OCI-LY1 (cell line): ENCODE results near the gene LRRC3B.

Experiments used
- H2AFZ ChIP-seq: fragments of 200-600 bp; sonication (generic), shearing (Covaris generic); 2 replicates; pipeline ENCODE4 v1.6.0; 2014; ENCODE audit warnings: antibody characterized with exemption, mild to moderate bottlenecking, low read length
- H3F3A ChIP-seq: fragments of 200-600 bp; sonication (generic), shearing (Covaris generic); 2 replicates; pipeline ENCODE4 v1.6.0; 2014; ENCODE audit warnings: mild to moderate bottlenecking, antibody characterized with exemption, low read length, moderate library complexity; ENCODE audit not compliant: insufficient read depth
- H3K27ac ChIP-seq: fragments of 200-600 bp; sonication (generic); 2 replicates; pipeline ENCODE4 v1.5.1; 2014; ENCODE audit warnings: low read length, mixed run types, mild to moderate bottlenecking, low read depth; ENCODE audit not compliant: poor library complexity, severe bottlenecking
- H3K27me3 ChIP-seq: fragments of 200-600 bp; sonication (generic); 2 replicates; pipeline ENCODE4 v1.6.0; 2014; ENCODE audit warnings: antibody characterized with exemption, mild to moderate bottlenecking, low read length, moderate library complexity; ENCODE audit not compliant: insufficient read depth
- H3K36me3 ChIP-seq: fragments of 200-600 bp; sonication (generic); 2 replicates; pipeline ENCODE4 v1.6.1; 2014; ENCODE audit warnings: mild to moderate bottlenecking, antibody characterized with exemption, low read length, moderate library complexity, mixed read lengths; ENCODE audit not compliant: insufficient read depth
- H3K4me1 ChIP-seq: fragments of 200-600 bp; sonication (generic); 2 replicates; pipeline ENCODE4 v1.5.1; 2014; ENCODE audit warnings: mild to moderate bottlenecking, low read length, moderate library complexity; ENCODE audit not compliant: insufficient read depth, severe bottlenecking
- H3K4me2 ChIP-seq: fragments of 200-600 bp; sonication (generic), shearing (Covaris generic); 2 replicates; pipeline ENCODE4 v1.6.1; 2014; ENCODE audit warnings: low read length
- H3K4me3 ChIP-seq: fragments of 200-600 bp; sonication (generic); 2 replicates; pipeline ENCODE4 v1.5.1; 2014; ENCODE audit warnings: low read length, low read depth, mild to moderate bottlenecking, mixed read lengths; ENCODE audit not compliant: poor library complexity, severe bottlenecking
- H3K79me2 ChIP-seq: fragments of 200-600 bp; shearing (Covaris generic); 2 replicates; pipeline ENCODE4 v1.6.1; 2016; ENCODE audit warnings: mixed run types, low read length, mixed read lengths; ENCODE audit not compliant: insufficient read depth
- H3K9ac ChIP-seq: fragments of 200-600 bp; sonication (generic), shearing (Covaris generic); 2 replicates; pipeline ENCODE4 v1.6.1; 2014; ENCODE audit warnings: mild to moderate bottlenecking, low read length, mixed read lengths
- H3K9me2 ChIP-seq: fragments of 200-600 bp; sonication (generic), shearing (Covaris generic); 2 replicates; pipeline ENCODE4 v1.6.1; 2014; ENCODE audit warnings: low read depth, mild to moderate bottlenecking, low read length, mixed read lengths
- H3K9me3 ChIP-seq: fragments of 200-600 bp; shearing (Covaris generic); 2 replicates; pipeline ENCODE4 v1.6.1; 2014; ENCODE audit warnings: low read length, mixed read lengths
- H4K20me1 ChIP-seq: fragments of 200-600 bp; sonication (generic), shearing (Covaris generic); 2 replicates; pipeline ENCODE4 v1.6.0; 2016; ENCODE audit warnings: mild to moderate bottlenecking, low read length; ENCODE audit not compliant: insufficient read depth
- CTCF ChIP-seq: fragments of 200-600 bp; sonication (generic), shearing (Covaris generic); IDR thresholded peaks from 2 replicates; pipeline ENCODE4 v1.5.1; 2017; ENCODE audit warnings: mild to moderate bottlenecking, antibody characterized with exemption, low read length, moderate library complexity, mixed read lengths
- EZH2 ChIP-seq: fragments of 200-600 bp; sonication (generic), shearing (Covaris generic); IDR thresholded peaks from 2 replicates; pipeline ENCODE4 v1.8.0; 2017; ENCODE audit warnings: borderline replicate concordance, mixed run types, mild to moderate bottlenecking, antibody characterized with exemption, low read length, moderate library complexity, mixed read lengths

LRRC3B gene

GRCh38 chr3:26682406-26682805, 59.8 kb downstream of the LRRC3B start:
- no peaks in the 10 kb centered on the region for H3K36me3 ChIP-seq
- TF ChIP-seq CTCF (no peak), EZH2 (no peak)
- H3K27ac ChIP-seq, result no peak overlapping the region
- no peaks in the 10 kb centered on the region for H3K4me1 ChIP-seq
- no peak overlapping the region for H3K4me2 ChIP-seq
- H3F3A ChIP-seq, result no peaks in the 10 kb centered on the region
- no peaks in the 10 kb centered on the region for H3K9me3 ChIP-seq
- no peak overlapping the region for H3K9ac ChIP-seq
- H3K9me2 ChIP-seq, result no peaks in the 10 kb centered on the region
- no peaks in the 10 kb centered on the region for H3K27me3 ChIP-seq
- H3K4me3 ChIP-seq, result no peak overlapping the region
- H2AFZ ChIP-seq, result no peak overlapping the region
- H4K20me1 ChIP-seq, result no peaks in the 10 kb centered on the region
- no peaks in the 10 kb centered on the region for H3K79me2 ChIP-seq

DNA sequence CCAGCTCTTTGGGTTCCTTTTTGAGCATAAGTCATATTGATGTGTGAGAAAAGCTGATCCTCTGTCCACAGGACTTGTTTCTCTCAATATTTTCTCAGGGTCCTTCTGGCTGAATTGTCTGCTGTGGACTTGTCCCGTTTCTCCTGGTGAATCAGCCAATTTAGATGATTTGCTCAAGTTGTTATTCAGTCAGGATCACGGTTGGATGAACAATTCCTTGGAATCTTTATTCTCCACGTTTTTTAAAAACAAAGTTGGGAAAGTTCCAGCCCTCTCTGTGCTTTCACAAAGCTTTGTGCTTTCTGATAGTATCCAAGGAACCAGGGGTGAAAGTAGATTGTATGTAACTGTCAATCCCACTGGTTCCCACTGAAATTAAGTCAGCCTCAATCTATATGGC, 61.3 kb downstream of the LRRC3B start:
- Histone ChIP-seq H3K27me3 (no peaks in the 10 kb centered on the region), H4K20me1 (no peaks in the 10 kb centered on the region), H3K27ac (no peak overlapping the region), H3F3A (no peaks in the 10 kb centered on the region), H2AFZ (no peak overlapping the region), H3K4me3 (no peak overlapping the region), H3K9me3 (no peaks in the 10 kb centered on the region), H3K4me2 (no peak overlapping the region), H3K9ac (no peak overlapping the region), H3K4me1 (no peaks in the 10 kb centered on the region), H3K9me2 (no peaks in the 10 kb centered on the region), H3K36me3 (no peaks in the 10 kb centered on the region), H3K79me2 (no peaks in the 10 kb centered on the region)
- TF ChIP-seq CTCF (no peak), EZH2 (no peak)

DNA sequence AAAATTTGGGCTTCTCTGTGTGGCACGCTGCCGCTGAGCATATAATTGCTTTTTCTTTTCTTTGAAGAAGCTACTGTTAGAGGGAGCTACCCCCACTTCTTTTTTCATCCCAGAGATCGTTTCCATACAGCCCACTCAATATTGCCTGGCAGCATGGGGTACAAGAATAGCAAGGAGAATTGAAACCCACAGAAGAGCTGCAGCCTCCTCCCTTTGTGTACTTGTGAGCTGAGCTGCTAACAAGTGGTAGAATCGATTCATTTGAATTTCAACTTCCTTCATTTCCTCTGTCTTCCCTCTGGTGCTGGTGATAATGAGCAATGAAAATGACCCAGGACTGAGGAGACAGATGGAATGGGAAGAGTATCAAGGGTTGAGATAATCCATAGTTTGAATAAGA, 64.9 kb downstream of the LRRC3B start:
- no peaks in the 10 kb centered on the region for H3K4me1 ChIP-seq

More for the DNA sequence above, 64.9 kb downstream of the LRRC3B start:
- H3K27me3 ChIP-seq, result no peaks in the 10 kb centered on the region
- H3K9me2 ChIP-seq, result no peaks in the 10 kb centered on the region
- no peak overlapping the region for H2AFZ ChIP-seq
- no peaks in the 10 kb centered on the region for H3K9me3 ChIP-seq
- no peak overlapping the region for H3K4me3 ChIP-seq
- TF ChIP-seq CTCF (no peak), EZH2 (no peak)
- no peaks in the 10 kb centered on the region for H3F3A ChIP-seq
- H3K79me2 ChIP-seq, result no peaks in the 10 kb centered on the region
- no peak overlapping the region for H3K27ac ChIP-seq
- no peak overlapping the region for H3K4me2 ChIP-seq
- H3K36me3 ChIP-seq, result no peaks in the 10 kb centered on the region
- no peaks in the 10 kb centered on the region for H4K20me1 ChIP-seq
- no peak overlapping the region for H3K9ac ChIP-seq
